Activated CD4-positive, alpha-beta T cell treated with anti-CD3 and anti-CD28 coated beads for 24 hours (primary cell): ENCODE measurements around the gene HDAC5.
"Not testable (repeated sequence)": the region's sequence is repeated elsewhere in the genome, so short reads cannot be mapped to it uniquely, and the experiment has no call there.

ENCODE experiments used
- DNase-seq, 2 donors: peaks; one replicate each; pipeline ENCODE4 v3.0.0-alpha.2; 2020; ENCODE audit warnings: low read depth in 2 of 2

The HDAC5 gene

DNA sequence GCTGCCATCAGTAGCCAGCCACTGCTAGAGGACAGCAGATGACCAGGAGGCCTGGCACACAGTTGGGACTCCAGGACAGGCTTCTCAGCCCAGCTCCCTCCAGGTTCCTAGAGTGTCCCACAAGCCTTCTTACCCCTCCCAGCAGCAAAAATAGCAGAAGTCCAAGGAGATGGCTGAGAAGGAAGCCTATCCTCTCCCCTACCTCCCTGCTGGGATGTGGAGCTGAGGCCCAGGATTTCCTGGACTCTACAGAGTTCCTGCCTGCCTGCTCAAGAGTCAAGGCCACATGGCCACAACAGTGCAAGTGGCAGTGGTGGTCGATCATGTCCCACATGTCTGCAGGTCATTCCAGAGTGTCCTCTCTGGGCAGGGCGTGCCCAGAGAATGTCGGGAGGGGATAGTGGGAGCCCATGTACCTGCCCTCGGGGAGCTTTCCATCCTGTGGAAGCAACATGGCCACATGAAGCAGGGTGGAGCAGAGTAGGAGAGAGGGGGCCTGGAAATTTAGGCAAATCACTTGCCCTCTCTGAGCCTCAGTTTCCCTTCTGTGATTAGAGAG is 10.6 kb upstream of the HDAC5 start:
- no peak for DNase-seq

DNA sequence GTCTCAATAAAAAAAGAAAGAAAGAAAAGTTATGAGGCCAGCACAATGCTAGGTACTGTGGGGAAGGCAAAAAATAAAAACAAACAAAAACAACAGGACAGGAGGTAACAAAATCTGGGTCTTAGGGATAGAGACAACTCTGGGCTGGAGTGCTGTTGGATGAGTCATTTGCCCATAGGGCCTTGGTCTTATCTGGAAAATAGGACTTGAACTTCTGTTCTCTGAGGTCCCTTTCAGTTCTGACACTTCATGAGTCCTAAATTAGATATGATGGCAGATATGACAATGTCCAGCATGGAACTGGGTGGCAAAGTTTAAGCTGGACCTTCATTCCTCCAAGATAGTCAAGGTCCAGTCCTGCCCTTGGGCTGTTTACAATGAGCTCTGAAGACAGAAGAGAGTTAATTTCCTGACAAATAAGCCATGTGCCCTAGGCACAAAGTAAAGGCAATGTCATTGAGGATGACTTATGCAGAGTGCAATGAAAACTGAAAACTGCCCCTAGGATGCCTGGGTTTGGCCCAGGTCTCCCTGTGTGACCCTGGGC is 8.9 kb upstream of the HDAC5 start:
- DNase-seq = no peak

DNA sequence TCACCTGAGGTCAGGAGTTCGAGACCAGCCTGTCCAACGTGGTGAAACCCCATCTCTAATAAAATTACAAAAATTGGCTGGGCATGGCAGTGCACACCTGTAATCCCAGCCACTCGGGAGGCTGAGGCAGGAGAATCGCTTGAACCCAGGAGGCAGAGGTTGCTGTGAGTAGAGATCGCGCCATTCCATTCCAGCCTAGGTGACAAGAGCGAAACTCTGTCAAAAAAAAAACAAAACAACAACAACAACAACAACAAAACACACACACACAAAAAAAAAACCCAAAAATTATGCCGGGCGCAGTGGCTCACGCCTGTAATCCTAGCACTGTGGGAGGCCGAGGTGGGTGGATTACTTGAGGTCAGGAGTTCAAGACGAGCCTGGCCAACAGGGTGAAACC is 7.9 kb upstream of the HDAC5 start:
- DNase-seq = not testable (repeated sequence)

DNA sequence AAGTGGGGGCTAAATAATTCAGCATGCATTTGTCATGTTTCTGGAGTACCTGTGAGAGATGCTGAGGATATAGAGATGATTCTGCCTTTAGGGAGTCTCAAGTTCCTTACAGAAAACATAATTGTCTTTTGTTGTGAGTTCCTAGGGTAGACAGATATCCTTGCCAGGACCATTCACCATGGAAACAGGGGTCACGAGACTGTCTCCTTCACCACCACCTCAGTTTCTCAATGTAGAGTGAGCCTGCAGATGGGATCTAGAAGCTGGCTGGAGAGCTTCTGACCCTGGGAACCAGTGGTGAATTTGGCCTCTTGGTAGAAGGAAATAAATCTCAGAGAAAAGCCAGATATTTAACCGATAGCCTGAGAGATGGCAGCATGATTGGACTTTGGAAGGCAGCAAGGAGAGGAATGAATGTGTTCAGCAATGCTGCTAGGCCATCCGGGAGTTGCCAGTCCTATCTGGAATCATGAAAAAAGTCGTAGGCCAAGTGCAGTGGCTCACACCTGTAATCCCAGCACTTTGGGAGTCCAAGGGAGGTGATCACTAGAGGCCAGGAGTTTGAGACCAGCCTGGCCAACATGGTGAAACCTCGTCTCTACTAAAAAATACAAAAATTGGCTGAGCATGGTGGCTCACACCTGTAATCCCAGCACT is 7.4 kb upstream of the HDAC5 start:
- DNase-seq = no peak

DNA sequence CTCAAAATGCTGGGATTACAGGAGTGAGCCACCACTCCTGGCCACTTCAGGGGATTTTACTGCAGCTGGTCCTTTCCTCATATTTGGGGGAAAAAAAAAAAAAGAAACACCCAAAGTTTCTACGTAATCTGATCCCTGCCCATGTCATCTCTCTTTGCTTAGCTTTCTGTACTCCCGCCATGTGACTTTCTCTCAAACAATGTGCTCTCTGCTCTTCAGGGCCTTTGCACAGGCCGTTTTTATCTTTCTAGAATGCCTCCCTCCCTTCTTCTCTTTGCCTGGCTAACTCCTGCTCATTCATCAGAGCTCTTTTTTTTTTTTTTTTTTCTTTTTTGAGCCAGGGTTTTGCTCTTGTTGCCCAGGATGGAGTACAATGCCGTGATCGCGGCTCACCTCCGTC is 4.9 kb upstream of the HDAC5 start:
- DNase-seq = no peak

DNA sequence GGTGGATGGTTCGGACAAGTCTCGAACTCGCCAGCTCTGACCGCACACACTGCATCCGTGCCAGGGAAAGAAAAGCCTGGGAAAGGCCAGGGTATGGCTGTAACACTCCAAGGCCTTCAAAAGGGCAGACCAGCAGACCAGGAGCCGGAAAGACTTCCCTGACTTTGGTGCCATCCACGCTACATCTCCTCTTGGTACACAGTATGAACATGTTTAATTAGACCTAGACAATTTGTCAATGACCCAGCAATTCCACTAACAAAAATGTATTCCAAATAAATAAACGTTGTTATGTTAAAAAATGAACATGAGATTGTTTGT is 637 bp upstream of the HDAC5 start:
- DNase-seq = no peak

DNA sequence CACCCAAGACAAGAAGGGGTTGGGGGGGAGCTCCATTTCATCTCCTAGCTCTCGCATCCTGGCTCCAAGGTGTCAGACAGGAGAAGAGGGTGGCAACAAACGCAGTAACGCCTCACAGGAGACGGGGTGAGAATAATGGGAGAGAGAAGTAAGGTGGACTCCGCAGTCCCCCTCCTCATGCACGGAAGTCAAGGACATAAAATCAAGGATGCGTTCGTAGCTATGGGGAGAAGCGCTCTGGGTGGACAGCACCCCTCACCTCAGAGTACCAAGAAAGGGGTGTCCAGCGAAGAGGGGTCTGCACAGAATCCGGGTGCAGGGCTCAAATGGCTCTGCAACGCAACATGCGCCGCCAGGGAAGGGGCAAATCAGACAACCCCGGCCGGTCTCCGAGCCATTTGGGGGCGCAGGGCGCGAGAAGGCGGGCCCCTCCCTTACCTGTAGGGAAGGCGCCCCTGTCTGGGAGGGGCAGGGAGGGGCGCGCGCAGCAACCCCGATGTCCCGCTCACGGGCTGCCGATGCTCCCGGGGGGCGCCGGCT is 555 bp downstream of the HDAC5 start:
- no peak for DNase-seq

DNA sequence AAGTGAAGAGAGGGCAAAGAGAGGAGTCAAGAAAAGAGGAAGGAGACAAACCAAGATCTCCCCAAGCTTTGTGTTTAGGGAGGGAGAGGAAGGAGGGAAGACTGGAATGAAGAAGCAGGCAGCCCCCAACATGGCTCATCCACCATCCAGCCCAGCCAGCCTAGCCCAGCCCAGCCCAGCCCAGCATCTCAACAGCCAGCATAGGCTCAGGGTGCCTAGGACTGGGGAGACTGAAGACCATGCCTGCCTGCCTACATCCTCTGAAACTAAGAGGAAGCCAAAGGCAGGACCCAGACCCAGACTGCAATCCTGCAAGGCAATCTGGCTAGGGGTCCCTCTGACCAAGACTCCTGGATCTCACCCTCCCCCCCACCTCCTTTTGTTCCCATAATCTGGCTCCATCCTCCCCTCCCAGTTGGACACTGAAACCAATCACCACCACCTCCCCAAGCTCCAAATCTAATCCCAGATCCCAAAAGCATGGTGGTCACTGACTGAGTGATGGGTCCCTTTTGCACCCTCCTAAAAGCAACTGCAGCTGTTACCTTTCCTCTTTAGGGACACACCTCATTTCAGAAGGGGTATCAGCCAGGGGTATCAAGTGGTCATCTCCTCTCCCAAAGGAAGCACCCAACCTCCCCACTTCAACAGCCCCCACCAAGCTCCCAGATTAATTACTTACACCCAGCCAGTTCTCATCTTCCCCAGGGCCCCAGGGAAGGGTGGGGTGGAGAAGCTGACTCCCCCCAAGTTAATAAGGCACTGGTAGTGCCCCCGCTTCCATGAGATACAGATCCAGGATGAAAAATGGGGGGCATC is 1.2 kb downstream of the HDAC5 start:
- DNase-seq = no peak

DNA sequence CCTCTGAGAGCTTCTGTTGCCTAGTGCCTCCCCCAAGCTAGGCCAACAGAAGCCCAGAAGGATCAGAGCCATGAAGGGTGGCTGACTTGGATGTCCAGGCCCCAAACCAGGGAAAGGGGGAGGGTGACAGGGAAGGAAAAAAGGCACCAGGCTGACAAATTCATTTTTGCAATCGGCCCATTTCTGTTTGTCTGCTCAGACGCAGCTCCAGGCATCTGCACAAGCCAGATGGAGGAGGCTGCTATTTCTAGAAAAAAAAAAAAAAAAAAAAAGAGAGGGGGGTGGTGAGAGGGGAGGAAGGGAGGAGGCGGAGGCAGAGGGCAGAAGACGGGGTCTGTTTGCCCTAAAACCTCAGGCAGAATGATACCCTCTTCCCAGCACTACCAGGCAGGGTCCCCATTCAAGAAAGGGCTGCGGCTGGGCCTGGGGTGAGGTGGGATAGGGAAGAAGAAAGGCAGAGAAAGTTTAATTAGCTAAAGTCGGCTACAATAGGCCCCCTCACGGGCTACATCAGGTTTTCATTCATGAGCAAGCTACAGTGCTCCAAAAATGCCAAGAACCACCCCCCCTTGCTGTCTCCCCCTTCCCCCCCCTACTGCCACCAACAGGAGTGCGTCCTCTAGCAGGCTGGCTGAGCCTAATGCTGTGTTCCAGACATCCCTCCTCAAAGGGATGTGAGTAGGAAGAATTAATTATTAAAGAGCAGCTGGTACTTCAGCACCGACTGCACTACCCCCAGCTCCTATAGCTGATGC is 2.4 kb downstream of the HDAC5 start:
- no peak for DNase-seq

DNA sequence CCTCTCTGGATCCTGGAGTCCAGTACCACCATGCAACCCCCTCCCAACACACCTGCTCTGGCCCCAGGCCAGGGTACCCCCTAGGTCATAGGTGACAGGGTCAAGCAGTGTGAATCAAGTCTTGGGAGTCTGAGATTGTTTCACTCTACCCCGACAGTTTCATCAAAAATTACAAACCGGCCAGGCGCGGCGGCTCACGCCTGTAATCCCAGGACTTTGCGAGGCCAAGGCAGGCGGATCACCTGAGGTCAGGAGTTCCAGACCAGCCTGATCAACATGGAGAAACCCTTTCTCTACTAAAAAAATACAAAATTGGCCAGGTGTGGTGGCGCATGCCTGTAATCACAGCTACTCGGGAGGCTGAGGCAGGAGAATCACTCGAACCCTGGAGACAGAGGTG is 3.2 kb downstream of the HDAC5 start:
- DNase-seq = not testable (repeated sequence)

DNA sequence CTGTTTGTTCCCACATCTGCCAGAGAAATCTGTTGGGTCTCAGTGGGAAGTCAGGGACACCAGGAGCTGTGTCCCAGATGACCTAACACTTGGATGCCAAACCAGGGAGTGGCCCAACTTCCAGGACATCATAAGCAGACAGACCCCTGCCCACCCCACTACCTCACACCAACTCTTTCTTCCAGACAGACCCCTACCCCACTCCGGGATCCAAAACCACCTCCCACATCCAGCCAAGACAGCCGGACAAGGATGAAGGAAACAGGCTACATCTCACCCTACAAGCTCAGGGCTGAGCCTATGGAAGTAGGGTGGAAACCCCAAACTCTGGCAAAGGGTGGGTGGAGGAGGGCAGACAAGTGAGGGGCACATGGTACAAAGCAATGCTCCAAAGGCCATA is 3.6 kb downstream of the HDAC5 start:
- DNase-seq = no peak

DNA sequence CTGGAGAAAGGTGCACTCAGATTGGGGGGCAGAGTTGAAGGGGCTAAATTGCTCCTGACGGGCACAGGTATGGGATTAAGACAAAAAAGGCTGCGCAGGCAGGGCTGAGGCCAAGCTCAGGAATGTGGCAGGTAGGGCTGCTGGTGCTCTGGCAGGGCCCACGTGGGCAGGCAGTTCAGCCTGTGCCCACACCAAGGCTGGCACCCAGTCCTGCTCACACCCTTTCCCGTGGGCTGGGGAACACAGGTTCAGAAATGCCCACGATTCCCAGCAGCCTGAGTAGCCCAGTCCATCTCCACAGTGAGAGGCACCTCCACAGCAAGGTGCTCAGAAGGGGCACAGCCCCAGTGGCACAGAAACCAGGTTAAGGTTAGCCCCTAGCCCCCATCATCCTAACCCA is 4.4 kb downstream of the HDAC5 start:
- DNase-seq = no peak

DNA sequence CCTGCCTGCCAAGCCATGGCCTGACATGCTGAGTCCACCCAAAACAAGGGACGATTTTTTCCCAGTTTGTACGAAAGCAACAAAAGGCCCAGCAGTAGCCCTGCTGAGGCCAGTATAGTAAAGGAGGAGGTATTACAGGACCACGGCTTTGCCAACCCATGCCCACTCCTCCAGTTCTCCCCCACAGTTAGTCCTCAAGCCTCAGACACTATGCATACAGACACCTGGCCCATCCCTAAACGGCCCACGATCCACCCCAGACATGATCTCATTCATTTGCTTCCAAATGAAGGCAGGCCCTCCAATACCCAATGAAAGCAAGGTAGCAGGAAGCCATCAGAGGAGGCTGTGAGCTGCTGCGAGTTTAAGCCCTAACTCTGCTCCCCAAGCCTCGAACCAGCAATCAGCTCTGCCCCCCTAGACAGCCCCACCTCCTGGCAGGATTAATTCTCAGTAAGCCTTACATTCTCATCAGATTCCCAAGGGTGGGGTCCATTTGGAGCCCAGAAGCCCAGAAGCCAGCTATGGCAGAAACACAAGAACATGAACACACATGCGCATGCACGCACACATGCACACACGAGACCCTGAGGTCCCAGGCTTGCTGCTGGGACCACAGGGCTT is 4.9 kb downstream of the HDAC5 start:
- no peak for DNase-seq

DNA sequence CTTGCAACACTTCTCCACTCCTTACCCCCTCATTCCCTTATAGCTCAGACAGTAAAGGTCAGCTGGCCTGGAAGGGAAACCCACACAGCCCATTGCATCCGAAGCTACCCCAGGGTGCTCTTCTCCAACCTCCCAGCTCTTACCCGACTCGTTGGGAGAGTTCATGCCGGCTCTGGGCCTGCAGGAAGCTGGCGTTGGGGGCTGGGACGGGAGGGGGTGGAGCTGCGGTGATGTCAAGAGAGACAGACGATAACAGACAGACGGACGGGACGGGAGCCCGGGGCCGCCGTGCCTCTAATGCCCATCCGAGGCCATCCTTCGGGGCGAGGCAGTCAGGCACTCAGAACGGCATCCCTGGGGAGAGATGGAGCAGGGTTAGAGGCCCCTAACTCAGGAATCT is 6.1 kb downstream of the HDAC5 start:
- no peak for DNase-seq

DNA sequence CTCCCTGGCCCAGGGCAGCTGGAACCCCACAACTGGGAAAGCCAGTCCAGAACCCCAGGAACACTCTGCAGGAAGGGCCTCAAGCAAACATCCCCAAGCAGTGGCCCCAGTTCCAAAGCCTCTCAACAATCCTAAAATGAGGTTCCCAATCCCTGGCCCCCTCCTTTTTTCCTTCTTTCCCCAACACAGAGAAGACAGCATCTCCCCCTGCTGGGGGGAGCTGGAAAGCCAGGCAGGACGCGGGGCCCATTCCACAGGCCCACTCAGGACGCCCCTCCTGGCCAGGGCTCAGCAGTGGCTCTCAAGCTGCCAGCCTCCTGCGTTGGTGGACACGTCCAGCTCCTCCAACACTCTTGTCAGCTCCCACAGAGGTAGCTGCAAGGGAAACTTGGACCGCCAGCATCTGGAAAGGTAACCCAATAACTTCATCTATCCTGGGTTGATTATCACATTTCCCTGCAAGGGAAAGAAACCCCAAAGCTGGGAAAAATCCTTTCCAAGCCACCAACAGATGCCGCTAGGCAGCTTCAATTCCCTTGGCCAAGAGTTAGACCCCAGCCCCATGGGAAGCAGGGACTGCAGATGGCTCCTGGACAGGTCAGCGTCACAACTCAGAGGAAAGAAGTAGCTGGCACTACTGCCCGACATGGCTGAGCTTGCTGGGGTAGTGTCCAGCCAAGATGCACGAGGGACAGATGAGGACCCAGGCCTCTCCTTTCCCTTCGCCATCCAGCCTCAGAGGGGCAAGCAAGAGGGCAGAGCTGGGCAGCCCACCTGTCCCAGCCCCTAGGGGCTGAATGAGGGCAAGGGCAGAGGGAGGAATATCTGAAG is 7.6 kb downstream of the HDAC5 start:
- DNase-seq = no peak

DNA sequence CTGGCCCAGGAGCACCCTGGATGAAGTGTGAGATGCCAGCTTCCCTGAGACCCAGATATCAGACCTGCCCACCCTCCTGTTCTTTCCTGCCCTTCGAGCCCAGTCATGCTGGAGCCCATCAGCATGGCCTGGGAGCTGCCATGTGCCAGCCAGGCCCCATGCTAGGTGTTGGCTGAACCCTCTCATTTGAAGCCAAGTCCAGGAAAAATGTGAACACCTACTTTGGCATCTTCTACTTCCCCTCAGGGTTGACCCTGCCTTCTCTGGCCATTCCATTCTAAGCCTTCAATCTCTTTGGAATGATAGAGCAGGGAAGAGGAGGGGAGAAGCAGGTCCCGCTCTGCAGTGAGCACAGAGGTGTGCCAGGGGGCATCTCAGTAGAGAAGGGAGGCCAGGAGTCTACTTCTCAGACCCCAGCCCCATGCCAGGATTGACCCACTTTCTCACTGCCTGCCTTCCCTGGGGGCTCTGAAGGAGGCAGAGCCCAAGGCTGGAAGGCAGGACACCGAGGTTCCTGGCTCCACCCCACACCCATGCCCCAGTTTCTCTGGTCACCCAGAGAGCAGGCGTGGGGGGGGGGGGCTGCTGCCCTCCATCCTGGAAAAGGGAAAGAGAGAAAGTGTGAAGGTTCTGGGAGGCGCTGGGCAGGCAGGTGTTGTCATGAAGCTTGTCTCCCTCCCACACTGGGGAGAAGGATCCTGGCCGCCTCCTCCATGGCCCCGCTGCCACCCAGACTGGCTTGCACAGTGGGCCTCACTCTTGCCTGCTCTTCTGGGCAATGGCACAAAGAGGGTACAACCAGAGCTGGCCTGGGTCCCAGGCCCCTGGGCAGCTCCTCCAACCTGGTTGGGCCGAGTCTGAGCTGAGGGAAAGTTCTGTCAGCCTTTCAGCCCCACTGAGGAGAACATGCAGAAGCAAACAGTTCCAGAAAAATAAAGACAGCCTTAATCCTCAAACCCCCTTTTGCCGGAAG is 9.3 kb downstream of the HDAC5 start:
- no peak for DNase-seq

DNA sequence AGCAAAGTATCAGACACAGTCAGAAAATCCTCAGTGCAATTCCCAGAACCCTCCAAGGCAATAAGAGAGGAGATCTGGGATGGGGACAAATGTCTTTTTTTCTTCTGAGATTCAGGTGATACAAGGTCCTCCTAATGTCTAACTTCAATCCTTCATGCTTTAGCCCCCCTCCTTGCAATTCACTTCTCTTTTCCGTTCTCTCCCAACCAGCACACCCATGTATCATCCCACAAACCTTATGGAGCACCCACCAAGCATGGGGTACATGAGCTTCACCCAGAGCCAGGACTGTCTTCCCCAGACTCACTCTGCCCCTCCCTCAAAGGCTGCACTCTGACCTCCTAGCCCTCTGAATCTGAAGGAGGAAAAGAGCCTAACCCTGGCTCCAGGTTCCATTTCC is 10.1 kb downstream of the HDAC5 start:
- no peak for DNase-seq

DNA sequence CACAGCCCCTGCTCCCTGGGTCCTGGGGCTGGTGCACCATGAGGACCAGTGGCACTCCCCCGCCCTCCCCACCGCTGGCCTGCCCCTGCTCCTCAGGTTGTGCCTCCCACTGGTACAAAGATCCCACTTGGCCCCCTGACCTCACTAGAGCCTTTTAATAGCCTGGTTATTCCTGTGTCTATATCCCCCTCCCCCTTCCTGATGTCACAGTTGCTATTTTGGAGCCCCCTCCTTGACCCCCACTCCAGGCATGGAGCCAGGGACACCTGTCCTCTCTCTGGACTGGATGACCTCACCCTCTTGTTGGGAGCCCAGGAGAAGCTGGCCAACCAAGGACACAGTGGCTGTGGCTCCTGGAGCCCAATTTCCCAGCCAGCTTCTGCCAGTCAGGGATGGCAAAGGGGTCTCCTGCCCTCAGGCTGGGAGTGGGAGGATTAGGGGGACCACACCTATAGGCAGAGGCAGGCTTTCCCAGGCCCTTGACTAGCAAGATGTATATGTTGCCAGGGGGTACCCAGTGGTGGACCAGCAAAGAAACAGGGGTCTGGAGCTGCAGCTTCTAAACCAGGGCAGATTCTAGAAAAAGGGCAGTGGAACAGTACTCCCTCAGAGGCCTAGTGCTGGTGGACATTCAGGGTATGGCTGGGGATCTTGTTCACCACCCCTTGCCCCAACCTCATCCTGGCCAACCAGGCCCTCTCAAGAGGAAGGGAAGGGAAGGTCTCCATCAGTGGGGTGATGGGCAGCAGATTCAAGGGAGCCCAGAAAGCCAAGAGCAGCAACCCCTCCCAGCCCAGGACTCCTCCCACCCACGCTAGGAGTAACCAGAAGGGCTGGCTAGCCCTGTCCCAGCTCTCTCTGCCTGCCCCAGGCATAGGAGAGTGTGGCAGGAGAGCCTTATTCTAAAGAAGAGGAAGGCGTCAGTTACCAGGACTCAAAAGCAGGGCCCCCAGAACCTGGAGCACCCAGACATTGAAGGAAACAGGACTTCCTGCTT is 10.9 kb downstream of the HDAC5 start:
- DNase-seq = no peak
